HG03442 (cell line): ENCODE data around the gene RAB33B.
"Not testable (repeated sequence)": the region's sequence is repeated elsewhere in the genome, so short reads cannot be mapped to it uniquely, and the experiment has no call there.

Experiments
- ATAC-seq: cut with Tn5 transposase; IDR thresholded peaks from one replicate; pipeline ENCODE4 v1.9.1; 2021; ENCODE audit warnings: mild to moderate bottlenecking, moderate library complexity; ENCODE audit not compliant: unreplicated experiment

Gene RAB33B

GRCh38 chr4:139454111-139455045 is at the start of gene RAB33B:
RAB33B (plus strand) TSS chr4:139454121; CDS start chr4:139454196, 75 bp downstream.
- ATAC-seq: peak; percentile 1

- no peak for ATAC-seq
Observed at GRCh38 chr4:139410312-139410711, 43.6 kb upstream of the RAB33B start.

- not testable (repeated sequence) for ATAC-seq
Observed at GRCh38 chr4:139414671-139415210, 39.2 kb upstream of the RAB33B start.

GRCh38 chr4:139416073-139416673 is 37.7 kb upstream of the RAB33B start:
- no peak for ATAC-seq

- ATAC-seq: no peak
Observed at GRCh38 chr4:139419388-139419914, 34.5 kb upstream of the RAB33B start.

- ATAC-seq: no peak
Observed at GRCh38 chr4:139420652-139421051, 33.3 kb upstream of the RAB33B start.

GRCh38 chr4:139436122-139436521 is 17.8 kb upstream of the RAB33B start:
- no peak for ATAC-seq

GRCh38 chr4:139438141-139438540 is 15.8 kb upstream of the RAB33B start:
- ATAC-seq: no peak

- ATAC-seq: no peak
Observed at GRCh38 chr4:139441029-139441428, 12.9 kb upstream of the RAB33B start.

GRCh38 chr4:139443661-139444060 is 10.3 kb upstream of the RAB33B start:
- ATAC-seq: no peak

- ATAC-seq: not testable (repeated sequence)
Observed at GRCh38 chr4:139444881-139445280, 9.0 kb upstream of the RAB33B start.

- not testable (repeated sequence) for ATAC-seq
Observed at GRCh38 chr4:139447078-139447477, 6.8 kb upstream of the RAB33B start.

- ATAC-seq: no peak
Observed at GRCh38 chr4:139450586-139450985, 3.3 kb upstream of the RAB33B start.

GRCh38 chr4:139451997-139452396 is 1.9 kb upstream of the RAB33B start:
- no peak for ATAC-seq

- ATAC-seq: peak; percentile 38
Observed at GRCh38 chr4:139453041-139453370, 915 bp upstream of the RAB33B start.

- peak; percentile 88 for ATAC-seq
Observed at GRCh38 chr4:139453371-139454110, 380 bp upstream of the RAB33B start.

GRCh38 chr4:139455126-139455538 is 1.2 kb downstream of the RAB33B start:
- ATAC-seq: no peak

GRCh38 chr4:139457318-139457717 is 3.4 kb downstream of the RAB33B start:
- no peak for ATAC-seq

GRCh38 chr4:139458543-139458942 is 4.6 kb downstream of the RAB33B start:
- no peak for ATAC-seq

- ATAC-seq: no peak
Observed at GRCh38 chr4:139458999-139459398, 5.1 kb downstream of the RAB33B start.

- no peak for ATAC-seq
Observed at GRCh38 chr4:139460565-139460964, 6.6 kb downstream of the RAB33B start.
